Stimulated activated naive CD8-positive, alpha-beta T cell treated with anti-CD3 and anti-CD28 coated beads, Interleukin-15, Interleukin-2, amounts not matched to agents 100 U/mL and 50 U/mL, for 24 hours (primary cell): ENCODE data around the gene MBD2.
A peak's percentile ranks its signal among the peaks of the same experiment; 100 is the strongest.
"Not testable (repeated sequence)": the region's sequence is repeated elsewhere in the genome, so short reads cannot be mapped to it uniquely, and the experiment has no call there.

ENCODE experiments used
- ATAC-seq: fragments of 150-1000 bp; cut with Tn5 transposase; one replicate; pipeline ENCODE4 v1.10.0; 2021
- DNase-seq: peaks from one replicate; pipeline ENCODE4 v3.0.0; 2021

Gene MBD2

DNA sequence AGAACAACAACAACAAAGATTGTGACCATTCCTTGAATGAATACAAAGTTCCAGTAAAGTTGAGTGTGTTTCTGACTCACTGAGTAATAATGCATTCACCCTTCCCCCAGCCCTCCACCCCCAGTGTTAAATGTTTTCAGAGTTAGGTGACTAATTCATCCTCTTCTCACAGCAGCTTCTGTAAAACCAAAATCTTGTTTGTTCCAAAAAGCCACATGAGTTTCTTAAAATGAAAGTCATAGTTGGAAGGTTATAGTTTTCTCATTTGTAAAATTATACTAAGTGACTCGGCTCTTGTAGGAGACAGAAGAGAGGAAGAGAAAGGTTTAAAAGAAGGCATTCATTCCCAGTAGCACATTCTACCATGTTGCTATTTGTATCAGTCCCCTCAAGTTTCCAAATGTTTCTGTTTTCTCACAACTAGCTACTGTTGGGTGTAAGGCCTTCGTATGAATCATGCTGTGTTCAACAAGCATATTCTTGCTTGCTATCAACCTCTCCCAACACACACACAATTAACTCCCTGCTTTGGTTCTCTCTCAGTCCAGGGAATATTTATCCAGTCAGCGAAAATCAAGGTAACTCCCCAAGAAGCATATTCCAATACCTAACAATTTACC lies 75.3 kb downstream of the MBD2 start:
- peak; percentile 90 for ATAC-seq
- DNase-seq, result peak; percentile 59

DNA sequence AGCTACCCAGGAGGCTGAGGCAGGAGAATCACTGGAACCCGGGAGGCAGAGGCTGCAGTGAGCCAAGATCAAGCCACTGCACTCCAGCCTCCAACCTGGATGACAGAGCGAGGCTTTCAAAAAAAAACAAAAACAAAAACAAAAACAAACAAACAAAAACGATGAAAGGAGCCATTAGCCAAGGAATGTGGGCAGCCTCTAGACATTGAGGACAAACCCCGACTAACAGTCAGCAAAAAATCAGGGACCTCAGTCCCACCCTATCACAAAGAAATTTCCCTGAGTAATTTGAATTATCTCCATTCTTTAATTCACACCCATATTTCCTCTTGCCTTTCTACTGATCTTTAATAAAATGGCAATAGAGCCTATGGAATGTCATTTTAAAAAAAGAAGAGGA lies 75.8 kb downstream of the MBD2 start:
- DNase-seq (no peak), ATAC-seq (no peak)

DNA sequence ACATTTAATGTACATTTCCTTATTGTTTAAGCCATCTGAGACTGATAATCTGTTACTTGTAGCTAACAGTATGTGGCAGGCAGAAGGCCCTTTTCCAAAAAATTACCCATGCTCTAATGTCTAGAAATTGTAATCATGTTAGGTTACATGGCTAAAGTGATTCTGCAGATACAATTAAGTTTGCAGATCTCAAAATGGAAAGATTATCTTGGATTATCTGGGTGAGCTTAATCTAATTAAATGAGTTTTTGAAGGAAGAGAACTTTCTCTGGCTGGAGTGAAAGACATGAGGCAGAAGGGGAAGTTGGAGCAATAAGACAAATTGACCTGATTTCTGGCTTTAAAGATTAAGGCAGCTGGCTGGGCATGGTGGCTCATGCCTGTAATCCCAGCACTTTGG lies 76.3 kb downstream of the MBD2 start:
- no peak for ATAC-seq
- DNase-seq, result no peak

DNA sequence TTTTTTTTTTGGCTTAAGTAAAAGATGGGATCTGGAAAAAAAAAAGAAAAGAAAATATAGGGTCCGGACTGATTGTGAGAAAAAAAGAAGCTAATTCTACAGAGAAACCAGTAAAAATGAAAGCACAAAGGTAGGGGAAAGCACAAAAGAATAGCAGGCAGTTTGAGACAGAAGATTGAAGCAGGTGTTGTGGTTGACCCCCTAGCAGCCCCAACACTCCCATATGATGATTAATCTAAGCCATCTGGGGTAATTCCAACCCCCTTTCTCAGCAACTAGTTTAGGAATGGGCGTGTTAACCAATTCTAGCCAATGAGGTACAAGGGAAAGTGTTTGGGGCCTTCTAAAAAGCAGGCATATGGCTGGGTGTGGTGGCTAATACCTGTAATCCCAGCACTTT lies 77.0 kb downstream of the MBD2 start:
- ATAC-seq, result peak; percentile 75
- no peak for DNase-seq

DNA sequence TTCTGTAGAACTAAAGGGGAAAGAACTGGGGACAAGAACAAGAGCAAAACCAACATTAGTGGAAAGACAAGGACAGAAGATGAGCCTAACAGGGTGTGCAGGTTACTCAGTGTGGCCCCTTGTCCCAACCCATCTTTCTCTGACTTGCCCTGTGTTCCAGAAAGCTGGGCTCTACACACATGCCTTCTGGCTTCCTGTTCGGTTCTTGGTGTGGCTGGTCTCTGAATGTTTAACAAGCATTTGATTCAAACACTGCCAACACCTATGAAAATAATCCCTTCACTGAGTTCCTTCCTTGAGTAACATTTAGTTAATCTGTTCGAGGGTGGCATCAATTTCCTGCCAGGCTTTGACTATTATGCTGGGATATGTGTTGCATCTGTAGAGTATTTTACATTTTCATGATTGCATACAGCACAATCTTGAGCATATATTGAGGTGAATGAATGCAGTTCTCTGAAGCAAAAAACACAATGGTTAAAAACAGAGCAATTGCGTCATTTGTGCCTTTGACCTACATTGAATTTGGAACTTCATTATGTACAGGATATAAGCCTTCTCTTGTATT lies 83.3 kb downstream of the MBD2 start:
- no peak for ATAC-seq
- DNase-seq, result no peak

DNA sequence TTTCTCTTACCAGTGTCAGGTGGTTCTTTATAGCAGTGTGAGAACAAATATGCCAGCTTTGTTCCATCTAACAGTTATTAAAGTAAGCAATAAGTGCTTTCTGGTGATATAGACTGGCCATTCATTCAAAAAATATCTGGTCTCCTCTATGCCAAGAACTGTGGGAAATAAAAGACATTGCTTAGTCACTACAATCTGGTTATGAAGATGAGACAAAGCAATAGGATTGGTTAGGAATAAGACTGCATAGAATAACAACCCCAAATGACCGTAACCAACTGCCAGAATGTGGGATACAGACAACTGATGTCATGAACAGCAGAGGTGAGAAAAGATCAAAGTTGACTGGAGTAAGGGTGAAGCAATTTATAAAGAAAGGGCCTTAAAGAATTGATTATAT lies 83.8 kb downstream of the MBD2 start:
- DNase-seq, result no peak
- ATAC-seq, result no peak

DNA sequence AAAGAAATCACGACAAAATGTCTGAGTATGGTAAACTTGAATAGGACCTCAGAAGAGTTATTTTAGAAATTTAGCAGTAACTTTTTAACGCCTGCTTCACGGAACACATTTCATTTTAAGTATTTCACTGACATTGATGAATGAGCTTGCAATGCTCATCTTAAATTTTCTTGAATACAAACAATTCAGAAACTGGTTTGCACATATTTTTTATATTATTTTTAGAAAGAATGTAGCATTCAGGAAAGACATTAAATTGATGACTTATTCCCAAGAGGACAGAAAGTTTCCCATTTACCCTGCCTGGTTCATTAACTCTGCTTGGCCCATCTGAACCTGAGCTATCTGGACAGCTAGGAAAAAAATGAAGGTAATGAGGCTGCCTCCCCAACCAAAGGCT lies 89.3 kb downstream of the MBD2 start:
- DNase-seq (no peak), ATAC-seq (no peak)

DNA sequence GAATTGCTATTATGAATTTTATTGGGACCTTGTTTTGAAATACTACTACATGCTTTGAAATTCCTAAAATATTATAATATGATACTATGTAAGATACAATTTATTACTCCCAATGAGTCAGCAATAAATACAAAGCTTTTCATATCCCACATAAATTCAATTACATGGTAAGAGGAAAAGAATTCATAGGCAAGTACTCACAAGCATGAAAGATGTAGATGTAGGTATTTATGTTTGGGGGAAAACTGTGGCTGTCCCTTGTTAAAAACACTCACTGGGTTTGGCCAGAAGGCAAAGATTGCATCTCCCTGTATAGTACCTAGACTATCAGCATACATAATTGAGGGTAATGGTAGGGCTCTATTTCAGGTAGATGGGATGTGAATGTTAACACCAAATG lies 90.4 kb downstream of the MBD2 start:
- ATAC-seq, result no peak
- DNase-seq, result no peak

DNA sequence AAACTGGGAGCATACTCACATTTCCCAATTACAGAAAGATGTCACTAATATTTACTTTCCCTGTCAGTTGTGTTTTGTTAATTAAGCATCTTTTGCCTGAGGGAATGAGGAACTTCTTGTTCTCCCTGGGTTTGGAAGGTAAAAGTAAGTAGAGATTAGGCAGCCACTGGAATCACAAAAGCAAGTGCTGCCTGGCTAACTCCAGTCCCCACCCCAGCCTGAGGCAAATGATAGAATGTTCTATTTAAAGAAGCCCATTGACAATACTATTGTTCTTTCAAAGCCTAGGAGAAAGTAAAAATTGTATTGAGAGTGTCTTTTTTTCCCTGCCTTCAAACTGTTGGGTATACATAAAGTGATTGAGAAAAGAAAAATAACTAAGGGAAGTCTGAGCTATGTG lies 93.8 kb downstream of the MBD2 start:
- ATAC-seq (no peak), DNase-seq (no peak)

DNA sequence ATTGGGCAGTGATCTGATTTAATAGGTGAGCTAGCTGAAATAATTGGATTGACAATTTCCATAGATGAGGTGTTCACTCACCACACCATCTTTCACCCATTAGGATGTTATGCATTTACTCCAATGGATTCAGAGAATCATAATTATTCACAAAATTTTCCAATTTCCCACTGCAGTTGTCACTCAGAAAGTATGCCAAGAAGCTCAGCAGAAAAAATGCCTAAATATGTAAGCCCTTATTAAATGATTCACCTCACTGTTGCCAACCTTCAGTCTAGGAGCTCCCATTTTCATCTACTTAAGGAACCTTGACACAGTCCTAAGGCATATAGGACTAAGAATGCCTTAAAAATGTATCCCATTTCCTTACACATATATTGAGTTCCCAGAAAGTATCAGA lies 94.3 kb downstream of the MBD2 start:
- no peak for ATAC-seq
- no peak for DNase-seq

DNA sequence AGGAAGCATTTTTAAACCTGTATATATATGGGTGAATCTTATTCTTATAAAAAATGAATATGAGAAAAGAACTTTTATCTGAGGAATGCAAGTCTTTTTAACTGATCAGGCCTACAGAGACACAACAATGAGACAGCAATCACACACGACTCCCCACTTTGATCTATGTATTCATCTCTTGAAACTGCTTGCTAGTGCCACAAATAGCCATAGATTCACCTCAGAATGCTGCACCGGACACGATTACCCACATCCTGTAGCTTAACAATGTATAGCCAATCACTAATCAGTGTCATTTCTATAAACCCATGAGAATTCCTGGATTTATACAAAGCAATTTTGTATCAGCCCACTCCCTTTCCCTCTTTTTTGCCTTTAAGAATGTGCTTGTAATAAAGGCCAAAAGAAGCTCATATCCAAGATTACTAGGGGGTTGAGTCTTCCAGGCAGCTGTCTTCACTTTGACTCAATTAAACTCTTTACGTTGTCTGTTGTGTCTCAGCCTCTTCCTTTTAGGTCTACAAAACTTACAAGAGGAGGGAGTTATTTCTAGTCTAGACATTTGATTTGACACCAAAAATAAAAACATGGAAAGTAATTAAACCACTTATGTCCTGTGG lies 94.9 kb downstream of the MBD2 start:
- DNase-seq (no peak), ATAC-seq (no peak)

DNA sequence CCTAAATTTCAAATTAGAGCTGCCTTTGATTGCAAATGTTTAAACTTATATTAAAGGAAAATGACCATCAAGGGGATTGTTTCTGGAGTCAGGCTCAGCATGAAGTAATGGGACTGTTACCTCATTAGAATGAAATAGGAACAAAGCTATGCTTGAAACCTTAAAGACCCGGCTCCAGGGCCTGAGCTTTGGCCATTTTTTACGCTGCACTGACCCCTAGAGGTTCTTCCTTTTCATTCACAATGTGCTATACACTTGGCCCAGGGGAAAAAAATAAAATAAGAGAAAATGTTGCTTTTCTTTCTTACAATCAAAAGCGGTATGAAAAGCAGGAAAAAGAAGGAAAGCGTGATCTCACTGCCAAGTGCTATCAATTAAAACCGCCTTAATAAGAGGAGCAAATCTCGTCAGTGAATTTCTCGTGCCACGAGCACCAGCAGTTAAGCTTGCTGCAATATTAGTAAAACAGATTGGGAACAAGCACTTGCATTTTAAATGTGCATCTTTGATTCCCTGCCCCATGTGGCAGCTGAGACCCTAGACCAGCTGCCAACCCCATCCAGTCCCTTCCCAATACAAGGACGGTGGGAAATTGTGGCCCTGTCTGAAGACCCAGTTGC lies 96.6 kb downstream of the MBD2 start:
- ATAC-seq (no peak), DNase-seq (peak; percentile 19)

DNA sequence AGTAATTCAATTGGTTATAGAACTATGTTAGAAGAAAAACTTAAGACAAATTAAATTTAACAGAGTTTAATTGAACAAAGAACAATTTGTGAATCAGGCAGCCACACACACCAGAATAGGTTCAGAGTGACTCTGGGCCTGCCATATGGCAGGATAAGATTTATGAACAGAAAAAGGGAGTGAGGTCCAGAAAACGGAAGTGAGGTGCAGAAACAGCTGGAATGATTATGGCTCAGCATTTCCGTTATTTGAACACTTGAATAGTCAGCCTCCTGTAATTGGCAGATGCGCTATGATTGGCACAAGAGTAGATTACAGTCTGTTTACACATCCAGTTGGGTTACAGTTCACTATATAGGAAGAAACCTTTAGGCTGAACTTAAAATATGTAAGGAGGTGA lies 99.0 kb downstream of the MBD2 start:
- no peak for ATAC-seq

DNA sequence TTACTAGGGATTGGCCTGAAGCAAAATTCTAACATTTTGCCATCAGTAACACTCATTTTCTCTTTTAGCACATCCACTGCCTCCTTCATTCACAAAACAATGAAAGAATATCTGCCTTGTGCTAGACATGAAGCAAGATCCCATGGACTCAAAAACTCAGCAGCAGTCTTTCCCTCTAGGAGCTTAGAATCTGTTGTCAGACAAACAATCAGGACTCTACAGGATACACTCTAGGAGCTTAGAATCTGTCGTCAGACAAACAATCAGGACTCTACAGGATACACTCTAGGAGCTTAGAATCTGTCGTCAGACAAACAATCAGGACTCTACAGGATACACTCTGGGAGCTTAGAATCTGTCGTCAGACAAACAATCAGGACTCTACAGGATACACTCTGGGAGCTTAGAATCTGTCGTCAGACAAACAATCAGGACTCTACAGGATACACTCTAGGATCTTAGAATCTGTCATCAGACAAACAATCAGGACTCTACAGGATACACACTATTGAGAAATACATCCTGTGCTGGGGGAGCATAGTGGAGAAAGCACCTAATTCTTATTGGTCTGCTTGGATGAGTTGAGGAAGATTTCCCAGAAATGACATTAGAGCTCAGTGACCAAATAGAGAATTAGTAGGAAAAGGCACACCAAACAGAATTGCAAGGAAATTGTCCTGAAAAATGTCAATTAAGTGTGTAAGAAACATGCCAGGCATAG lies 100.6 kb downstream of the MBD2 start:
- not testable (repeated sequence) for DNase-seq, ATAC-seq

More for the DNA sequence above, 99.0 kb downstream of the MBD2 start:
- DNase-seq, result no peak

DNA sequence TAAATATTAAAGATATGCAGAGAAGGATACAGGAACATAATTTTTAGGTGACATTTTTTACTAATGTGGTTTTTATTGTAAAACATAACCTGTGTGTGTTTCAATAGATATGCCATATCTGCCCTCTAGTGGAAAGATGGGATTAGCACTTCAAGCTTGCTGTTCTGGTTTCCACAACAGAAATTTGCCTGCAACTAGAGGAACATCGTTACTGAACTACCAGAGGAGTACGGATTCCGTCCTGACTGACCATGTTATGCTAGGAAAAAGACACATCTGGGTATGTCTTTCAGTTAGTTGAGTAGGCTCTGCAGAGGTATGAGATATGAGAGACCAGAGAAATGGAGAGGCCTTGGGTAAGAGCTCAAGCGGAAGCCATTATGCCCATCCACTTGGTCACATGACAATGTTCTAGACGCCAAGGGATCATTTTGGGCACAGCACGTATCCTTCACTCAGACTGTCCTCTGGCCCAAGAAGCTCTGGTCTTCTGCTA lies 104.9 kb downstream of the MBD2 start:
- ATAC-seq, result peak; percentile 61
- DNase-seq, result peak; percentile 4

DNA sequence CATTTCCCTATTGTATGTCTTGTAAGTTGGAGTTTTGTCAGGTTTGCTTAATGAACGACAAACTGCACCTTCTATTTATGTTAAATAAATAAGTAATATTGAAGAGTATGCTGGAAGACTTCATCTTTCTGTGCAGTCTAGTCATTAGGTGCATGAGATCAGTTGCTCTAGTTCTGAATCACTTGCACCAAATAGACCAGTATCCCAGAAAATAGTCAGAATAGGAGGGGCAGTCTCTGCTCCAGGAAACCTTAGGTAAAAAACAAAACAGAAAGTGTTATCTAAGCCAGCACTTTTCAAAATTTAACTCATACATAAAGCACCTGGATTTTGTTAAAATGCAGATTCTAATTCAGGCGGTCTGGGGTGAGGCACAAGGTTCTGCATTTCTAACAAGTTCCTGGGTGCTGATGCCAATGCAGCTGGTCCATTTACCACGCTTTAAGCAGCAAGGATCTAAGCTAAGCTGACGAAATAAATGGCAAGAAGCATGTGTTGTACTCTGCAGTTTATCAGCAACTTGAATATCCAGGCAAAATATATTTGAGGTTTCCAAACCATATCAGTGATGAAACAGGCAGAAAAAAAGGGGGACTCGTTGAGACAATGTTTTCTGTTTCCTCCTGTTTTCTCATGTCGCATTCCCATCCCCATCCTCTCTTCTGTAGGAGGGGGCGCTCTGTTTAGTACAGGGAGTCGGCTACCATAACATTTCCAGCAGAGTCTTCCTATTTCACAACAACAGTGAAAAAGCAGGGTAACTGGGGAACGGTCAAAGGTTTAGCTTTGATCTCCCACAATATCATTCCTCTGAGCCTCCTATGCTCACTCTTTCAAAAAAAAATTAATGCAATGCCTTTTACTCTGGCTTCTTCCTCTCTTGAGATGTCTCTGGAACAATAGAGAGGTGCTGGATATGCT lies 106.4 kb downstream of the MBD2 start:
- DNase-seq (no peak), ATAC-seq (no peak)

DNA sequence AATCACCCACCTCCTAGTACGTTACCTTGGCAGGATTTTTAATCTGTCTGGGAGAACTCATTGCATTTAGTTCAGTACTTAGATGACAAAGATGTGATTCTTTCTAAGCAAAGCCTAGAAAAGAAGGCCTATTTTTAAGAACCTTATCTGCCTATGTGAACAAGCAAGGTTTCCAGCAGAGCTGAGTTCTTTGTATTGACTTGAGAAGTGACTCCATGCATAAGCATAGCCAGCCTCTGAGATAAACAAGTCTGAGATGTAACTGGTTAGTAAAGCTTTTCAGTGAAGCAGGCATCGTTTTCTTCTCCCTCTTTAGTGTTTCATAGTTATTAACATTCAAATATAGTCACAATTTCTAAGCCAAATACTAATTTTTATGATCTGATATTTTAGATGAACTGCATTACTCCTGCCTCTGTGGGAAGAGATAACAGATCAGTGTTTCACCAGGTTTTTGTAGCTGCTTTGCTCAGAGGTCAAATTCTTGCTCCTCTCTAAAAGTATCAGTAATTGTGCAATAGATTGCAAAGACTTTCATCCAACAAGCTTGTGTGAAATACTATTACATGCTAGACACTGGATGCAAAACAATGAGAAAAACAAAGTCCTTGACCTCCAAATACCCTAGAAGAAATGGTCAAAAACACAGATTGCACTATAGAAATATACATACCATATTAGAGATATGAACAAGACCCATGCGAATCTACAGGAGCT lies 107.8 kb downstream of the MBD2 start:
- DNase-seq, result no peak
- no peak for ATAC-seq

DNA sequence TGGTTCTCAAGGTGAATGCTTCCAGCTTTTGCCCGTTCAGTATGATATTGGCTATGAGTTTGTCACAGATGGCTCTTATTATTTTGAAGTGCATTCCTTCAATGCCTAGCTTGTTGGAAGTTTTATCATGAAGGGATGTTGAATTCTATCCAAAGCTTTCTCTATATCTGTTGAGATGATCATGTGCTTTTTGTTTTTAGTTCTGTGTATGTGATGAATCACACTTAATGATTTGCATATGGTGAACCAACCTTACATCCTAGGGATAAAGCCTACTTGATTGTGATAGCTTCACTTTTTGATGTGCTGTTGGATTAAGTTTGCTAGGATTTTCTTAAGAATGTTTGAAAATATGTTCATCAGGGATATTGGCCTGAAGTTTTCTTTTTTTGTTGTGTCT lies 112.1 kb downstream of the MBD2 start:
- ATAC-seq, result no peak
- DNase-seq, result no peak

DNA sequence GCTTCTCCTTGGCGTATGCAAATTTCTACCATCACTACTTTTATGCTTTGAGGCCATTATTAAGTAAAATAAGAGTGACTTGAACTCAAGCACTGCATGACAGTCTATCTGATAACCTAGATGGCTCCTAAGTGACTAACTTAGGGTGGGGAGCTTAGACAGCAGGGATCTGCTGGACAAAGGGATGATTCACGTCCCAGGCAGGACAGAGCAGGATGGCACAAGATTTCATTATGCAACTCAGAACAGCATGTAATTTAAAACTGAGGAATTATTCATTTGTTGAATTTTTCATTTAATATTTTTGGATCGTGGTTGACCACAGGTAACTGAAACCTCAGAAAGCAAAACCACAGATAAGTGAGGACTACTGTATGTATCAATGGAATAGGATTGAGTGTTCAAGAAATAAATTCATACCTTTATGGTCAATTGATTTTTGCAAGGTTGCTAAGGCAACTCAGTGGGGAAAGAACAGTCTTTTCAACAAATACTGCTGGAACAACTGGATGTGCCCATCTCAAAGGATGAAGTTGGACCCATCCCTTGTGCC lies 115.3 kb downstream of the MBD2 start:
- no peak for ATAC-seq
- DNase-seq, result no peak

DNA sequence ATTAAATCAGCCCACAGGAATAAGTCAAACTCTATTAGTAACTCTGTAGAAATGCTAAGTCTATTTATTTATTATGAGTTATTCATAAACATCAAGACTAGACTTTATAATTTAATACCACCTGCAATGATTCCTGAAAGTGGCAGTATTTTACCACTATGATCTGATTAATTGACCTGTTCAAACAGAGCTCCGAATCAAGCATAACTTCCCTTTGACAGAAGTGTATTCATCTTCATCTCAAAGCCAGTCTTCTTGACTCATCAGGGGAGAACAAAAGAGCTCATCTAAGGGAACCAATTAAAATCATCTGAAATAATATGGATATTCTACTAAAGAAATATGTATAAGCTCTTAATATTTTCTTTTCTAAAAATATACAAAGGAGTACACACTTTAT lies 122.3 kb downstream of the MBD2 start:
- ATAC-seq (no peak), DNase-seq (no peak)
